Measurements from ENCODE around the gene CKAP5. TPM values are rescaled to one million over a fixed set of nuclear protein-coding genes. Genes with fewer than 3 reads are reported as not detected.
"Not testable (repeated sequence)": the region's sequence is repeated elsewhere in the genome, so short reads cannot be mapped to it uniquely, and the experiment has no call there.

The CKAP5 gene
- total RNA-seq, 1 donor from 2014 or later = 186 TPM

DNA sequence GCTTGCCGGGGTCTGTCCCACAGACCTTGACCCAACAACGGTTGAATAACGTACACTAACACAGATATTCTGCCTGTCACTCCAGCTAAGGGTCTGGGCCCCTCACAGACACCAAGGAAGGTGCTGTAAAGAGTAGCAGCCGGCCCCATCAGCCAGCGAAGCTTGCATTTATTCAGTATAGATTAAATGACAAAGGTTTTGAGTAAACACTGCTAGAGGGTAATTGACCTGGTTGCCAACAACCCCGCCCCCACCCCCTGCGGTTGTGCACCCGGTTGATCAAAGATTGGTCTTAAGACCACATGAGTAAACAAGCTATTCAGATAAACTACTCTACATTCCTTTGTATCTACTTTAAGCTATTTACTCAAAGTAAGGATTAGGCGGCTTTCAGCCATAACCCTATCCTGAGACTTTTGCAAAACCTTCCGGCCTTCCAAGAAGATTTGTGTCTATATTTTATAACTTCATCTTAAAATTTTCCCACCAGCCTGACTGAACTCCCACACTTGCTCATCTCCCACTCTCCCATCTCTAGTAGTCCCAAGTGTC, 4.8 kb upstream of the CKAP5 start:
- DNase-seq = no peak

DNA sequence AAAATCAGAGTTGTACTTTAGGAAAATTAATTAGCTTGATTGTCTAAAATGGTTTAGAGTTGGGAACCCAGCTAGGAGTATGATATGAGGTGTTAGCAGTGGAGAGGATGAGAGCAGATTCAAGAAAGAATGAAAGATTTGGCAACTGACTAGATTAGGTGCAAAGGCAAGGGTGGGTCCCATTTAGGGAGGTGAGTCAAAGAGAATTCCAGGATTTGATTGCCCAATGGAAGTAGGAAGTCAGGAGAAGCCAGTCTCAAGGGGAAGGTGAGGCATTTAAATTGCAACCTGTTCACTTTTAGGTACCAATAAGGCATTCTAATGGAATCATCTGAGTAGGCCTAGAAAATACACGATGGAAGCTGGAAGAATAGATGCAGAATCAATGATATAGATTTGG, 3.6 kb upstream of the CKAP5 start:
- no peak for DNase-seq

DNA sequence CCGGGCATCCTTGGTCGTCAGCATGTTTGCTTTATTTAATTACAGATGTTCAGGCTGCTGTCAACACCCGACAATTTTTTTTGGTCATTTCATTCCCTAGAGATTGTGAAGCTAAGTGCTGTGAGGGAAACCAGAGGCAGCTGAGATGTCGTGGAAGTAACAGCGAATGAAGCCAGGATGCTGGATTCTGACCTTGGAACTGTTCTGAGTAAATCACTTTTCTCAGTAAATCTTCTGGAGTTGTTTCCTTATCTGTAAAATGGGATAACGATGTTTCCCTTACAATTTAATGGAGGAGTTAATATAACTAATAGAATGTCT, 390 bp upstream of the CKAP5 start:
- DNase-seq = no peak

DNA sequence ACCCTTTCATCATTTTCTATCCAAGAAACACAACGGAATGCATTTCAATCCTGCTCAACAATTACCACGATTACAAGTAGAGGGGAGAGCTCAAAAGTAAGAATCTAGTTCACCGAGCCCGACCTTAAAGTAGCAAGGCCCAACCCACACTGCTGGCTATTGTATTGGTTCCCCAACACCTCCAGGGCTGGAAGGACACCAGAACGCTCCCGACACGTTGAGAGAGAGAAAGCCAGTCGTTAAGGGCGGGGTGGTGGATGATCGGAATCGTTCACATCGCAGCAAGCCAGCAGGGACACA, 690 bp downstream of the CKAP5 start:
- DNase-seq = no peak

DNA sequence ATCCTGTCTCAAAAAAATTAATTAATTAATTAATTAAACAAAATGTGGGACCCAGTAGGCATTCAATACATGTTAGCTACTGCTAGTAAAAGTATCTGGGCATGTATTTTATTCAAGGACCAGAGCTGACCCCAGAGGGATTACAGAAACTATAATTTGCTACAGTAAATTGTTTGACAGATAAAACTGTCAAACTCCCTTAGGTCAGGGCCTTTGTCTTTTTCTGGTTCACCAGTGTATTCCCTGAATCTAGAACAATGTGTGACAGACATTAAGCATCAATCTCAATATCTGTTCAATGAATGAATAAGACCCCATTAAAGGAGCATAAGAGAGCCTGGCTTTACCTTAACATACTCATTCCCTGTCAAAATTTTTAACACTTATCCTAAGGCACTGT, 6.0 kb downstream of the CKAP5 start:
- DNase-seq = no peak

DNA sequence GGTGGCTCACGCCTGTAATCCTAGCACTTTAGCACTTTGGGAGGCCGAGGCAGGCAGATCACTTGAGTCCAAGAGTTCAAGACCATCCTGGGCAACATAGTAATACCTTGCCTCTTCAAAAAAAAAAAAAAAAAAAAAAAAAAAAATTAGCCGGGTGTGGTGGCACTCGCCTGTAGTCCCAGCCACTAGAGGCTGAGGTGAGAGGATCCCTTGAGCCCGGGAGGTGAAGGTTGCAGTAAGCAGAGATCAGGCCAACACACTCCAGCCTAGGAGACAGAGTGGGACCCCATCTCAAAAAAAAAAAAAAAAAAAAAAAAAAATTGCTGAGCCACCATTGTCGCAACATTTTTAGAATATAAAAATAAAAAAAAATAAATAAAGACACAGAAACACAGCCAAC, 7.6 kb downstream of the CKAP5 start:
- no peak for DNase-seq

DNA sequence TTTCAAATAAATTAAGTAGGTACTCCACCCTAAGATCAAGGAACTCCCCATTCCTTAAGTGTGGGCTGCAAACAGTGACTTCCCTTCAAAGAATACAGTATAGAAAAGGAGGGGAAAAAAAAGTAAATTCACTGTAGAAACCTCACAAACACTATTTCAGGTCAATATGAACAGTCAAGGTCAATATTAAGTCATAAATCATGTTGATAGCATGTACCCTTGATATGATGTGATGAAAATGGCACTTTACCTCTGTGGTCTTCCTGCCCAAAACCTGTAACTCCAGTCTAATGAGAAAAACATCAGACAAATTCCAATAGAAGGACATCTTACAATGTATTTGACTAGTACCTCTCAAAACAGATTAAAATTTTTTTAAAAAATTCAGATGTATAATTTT, 8.2 kb downstream of the CKAP5 start:
- DNase-seq = no peak

DNA sequence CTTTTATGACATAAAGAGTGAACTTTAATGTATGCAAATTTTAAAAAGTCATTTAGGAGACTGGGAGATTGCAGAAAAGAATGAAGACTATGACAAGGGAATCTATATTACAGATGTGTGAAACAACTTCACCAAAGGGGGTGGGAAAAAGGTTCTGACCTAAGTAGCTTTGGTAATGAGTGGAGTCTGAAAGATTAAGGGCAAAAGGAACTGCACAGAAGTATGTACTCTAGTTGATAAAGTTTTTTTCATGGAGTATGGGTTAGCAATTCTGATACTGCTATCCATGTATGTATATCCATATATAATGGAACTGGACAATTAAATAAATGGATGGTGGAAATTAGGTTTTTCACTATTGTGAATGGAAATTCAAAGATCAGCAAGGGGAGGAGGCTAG, 9.2 kb downstream of the CKAP5 start:
- no peak for DNase-seq

DNA sequence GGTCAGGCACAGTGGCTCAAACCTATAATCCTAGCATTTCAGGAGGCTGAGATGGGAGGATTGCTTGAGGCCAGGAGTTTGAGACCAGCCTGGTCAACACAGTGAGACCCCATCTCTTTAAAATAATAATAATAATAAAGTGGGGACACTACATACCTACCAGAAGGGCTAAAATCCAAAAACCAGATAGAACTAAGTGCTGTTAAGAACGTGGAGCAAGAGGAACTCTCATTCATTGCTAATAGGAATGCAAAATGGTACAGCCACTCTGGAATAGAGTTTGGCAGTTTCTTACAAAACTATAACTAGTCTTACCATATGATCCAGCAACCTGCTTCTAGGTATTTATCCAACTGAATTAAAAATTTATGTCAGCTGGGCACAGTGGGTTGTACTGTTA, 9.6 kb downstream of the CKAP5 start:
- DNase-seq = no peak

DNA sequence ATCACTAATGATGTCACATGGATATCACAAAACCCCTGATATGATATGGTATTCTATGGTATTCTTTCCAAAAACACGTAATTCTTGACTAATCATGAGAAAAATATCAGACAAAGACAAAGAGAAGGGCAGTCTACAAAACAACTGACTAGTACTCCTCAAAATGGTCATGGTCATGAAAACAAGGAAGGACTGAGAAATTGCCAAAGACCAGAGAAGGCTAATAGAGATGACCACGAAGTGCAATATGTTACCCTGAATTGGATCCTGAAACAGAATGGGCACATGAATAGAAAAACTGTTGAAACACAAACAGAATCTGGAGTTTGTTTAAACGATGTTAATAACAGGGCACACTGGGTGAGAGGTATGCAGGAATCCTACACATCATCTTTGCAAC, 10.2 kb downstream of the CKAP5 start:
- no peak for DNase-seq

DNA sequence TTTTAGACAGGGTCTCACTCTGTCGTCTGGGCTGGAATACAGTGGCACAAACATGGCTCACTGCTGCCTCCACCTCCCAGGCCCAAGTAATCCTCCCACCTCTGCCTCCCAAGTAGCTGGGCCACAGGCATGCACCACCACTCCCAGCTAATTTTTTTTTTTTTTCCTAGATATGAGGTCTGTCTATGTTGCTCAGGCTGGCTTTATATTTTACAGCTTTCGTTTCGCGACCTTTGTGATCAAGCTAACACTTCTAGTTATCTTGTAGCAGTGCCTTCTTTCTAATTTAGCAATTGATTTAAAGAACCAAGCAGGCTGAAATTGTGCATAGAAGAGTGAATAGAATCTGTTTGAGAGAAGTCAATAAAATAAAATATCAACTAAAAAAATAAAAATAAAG, 11.3 kb downstream of the CKAP5 start:
- DNase-seq = no peak

DNA sequence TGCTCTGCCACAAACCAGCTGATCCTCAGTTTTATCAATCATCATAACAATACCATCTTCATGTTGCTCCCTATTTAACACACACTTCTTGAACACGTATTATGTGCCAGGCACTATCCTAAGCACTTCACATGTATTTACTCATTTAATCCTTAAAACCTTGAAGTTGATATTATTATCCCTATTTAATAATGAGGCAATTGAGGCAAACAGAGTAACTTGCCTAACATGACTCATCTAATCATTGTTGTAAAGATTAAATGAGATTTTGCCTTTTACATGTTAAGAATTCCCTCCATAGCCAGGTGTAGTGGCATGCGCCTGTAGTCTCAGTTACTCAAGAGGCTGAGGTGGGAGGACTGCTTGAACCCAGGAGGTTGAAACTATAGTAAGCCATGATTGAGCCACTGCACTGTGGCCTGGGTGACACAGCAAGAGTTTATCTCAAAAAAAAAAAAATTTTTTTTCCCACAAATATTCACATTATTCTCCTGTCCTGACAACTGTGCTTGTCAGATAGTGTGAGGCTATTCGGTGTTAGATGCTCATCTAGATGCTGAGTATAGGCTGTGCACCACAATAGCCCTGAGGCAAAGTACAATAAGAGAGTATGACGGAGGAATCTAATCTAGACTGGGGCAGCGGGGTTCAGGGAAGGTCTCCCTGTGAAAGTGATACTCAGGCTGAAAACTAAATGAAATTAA, 13.4 kb downstream of the CKAP5 start:
- DNase-seq = no peak

DNA sequence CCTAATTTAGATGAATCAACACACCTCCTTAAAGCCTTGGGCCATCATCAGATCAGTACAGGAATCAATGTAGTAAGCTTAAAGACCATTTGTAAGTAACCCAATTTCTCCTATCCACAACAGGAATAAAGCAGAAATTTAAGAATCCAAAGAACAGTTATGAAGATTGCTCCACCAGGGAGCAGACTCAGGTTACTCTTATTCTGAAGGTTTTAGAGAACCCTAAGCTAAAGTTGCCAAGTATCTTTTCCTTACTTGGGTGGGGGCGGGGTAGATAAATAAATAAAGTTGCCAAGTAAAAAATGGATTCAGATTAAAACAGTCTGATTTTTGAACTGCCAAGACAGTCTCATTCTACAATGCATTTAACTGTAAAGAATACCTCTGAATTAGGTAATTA, 18.1 kb downstream of the CKAP5 start:
- no peak for DNase-seq

DNA sequence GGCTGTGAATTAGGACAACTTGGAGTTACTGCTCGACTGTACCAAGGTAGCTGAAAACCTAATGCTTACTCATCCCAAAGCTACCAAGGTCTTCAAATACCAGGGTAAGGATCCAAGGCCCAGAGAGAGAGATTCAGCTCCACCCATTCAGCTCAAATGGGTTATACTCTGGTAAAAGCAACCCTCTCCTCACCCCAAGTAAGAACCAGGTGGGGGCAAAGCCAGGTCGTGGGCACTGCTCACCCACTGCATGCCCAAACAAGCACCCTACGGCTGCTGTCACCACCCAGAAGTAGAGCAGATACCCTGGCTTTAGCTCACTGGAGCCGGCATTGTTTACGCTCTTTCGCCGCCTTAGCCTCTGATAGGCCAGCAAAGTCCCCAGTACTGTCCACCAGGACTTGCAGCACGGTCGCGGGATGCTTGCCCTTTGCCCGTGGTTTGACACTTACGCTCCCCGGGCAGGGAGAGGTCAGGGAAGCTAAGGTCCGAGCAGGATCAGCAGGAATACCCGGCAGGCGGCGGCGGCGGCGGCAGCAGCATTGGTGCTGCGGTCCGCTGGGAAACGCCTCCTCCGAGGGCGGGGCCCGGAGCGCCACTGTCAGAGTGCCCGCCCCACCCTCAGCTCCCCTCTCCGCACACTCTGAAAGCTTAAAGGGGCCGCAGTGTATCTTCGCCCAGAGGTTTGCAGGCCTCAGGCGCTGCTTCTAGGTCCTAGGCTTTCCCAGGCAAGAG, 19.6 kb downstream of the CKAP5 start:
- DNase-seq = peak; percentile 77

DNA sequence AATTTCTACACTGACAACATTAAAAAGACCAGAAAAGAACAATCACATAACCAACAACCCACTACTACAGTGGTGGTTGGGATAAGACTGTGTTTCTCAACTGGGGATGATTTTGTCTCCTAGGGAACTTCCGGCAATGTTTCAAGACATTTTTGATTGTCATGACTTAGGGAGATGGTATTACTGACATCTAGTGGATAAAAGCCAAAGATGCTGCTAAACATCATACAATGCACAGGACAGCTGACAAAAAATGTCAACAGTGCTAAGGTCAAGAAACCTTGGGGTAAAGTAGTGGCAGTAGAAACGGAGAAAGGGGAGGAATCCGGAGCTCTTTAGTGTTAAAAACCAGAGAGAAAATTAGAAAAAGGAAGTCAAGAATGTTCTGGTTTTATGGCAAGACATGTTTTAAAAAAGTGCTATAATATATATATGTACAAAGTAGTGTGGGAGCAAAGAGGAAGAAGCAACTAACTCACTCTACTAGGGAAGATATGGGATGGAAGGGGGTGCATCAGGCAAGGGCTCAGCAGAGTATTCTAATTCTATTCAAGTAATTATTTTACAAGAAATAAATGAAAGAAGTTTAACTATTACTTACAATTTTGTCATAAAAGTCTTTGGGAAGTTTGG, 37.2 kb downstream of the CKAP5 start:
- DNase-seq = no peak

DNA sequence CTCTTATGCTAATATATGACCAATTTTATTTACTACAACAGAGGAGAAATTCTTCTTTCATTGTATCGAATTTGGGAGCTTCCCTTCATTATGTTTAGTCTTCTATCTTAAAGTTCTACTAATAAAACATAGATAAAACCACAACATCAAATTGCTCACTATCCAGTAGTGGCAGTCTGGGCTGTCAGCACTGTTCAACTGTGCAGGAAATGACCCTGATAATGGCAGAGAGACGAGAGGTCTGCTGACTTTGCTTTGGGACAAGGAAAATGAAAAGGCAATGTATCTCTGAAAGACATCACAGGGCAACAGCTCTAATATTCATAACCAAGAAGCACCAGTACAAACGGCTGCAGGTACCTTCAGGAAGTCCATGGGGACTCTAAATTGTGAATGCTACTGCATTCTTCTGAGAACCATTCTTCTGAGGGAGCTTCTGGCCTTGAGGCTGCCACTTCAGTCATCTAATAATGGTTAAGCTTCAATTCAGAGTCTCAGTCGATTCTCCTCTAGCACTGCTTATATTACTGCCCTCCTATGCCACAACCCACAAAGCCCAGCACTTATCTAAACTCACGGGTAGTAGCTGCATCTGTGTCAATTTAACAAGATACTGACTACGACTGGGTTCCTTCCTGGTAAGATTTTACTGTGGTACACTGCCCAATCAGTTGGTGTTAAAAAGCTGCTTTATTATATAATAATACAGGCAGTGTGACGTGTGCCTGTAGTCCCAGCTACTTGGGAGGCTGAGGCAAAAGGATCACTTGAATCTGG, 44.2 kb downstream of the CKAP5 start:
- DNase-seq = no peak

DNA sequence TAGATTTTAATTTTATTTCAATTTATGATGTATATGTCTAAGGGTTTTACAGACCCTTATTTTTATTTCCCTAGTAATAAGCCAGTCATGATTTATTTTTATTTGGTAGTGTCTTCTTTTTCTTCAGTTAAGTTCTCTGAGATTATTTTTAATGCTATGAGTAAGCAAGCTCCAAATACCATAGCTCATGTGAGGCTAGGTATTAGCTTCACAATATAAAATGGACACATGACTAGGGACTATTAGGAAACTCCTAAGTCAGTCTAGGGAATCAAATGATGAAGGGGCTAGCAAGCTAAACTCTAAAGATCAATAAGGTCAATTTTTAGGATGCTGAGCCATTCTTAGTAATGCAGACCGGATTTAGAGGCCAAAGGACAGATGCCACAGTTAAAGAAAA, 45.9 kb downstream of the CKAP5 start:
- no peak for DNase-seq

DNA sequence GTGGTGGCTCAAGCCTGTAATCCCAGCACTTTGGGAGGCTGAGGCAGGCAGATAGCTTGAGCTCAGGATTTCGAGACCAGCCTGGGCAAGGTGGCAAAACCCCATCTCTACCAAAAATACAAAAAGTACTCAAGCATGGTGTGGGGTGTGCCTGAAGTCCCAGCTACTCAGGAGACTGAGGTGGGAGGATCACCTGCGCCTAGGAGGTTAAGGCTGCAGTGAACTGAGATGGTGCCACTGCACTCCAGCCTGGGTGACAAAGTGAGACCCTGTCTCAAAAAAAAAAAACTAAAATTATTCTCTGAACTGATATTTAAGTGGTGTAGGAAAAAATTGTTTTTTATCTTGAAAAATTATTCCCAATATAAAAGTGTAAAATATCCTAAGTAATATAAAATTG, 46.4 kb downstream of the CKAP5 start:
- not testable (repeated sequence) for DNase-seq

DNA sequence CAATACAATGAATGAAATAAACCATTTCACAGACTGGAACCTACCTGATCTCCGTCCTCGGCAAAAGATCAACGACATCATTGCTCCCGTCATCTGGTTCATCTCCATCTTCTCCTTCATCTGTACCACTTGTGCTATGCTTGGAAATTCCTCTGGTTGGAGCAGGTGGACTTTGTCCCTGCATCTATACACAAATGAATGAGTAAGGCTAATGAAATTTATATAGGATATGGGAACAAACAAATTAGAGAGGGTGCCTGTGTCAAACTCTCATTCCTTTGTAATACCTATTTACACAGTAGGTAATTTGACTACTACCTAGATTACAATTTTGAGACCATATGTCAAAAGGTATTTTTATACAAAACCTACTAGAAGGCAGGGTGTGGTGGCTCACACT, 67.7 kb downstream of the CKAP5 start:
- DNase-seq = no peak

DNA sequence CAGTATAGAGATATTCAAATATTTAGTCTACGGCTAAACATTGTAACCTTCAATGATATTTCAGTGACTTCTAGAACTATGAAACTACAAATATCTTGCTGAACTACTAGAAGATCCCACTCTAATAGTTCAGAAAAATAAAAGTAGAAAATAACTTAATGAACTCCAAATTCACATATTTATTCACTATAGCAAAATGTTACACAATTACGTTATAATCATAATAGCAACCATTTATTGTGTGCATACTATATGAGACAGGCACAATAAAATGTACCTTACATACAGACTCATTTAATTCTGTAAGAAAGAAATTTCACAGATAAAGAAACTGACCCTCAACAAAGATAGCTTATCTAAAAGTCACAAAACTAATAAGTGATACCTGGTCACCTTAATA, 69.2 kb downstream of the CKAP5 start:
- DNase-seq = no peak

DNA sequence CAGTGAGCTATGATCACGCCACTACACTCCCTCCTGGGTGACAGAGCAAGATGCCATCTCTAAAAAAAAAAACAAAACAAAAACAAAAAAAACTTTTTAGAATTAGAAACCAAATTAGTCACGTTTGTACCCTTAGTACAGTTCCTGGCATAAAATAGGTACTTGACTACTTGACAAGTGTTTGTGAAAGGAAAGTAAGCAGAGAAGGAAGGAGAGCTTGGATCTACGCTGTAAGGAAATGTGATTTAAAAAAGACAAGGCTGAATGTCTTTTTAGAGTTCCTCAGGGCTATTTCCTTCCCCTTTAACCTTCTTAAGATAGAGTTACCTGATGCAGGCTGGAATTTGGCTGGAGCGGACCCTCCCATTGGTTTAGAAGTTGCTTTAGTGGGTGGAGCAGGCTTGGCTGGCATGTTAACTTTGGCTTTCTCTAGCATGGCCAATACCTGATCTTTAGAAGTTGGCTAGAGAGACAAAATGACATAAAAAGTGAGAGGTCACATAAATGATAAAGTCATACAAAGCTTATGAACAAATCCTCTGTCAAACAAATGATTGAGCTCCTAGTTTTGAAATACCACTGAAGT, 76.4 kb downstream of the CKAP5 start:
- no peak for DNase-seq

DNA sequence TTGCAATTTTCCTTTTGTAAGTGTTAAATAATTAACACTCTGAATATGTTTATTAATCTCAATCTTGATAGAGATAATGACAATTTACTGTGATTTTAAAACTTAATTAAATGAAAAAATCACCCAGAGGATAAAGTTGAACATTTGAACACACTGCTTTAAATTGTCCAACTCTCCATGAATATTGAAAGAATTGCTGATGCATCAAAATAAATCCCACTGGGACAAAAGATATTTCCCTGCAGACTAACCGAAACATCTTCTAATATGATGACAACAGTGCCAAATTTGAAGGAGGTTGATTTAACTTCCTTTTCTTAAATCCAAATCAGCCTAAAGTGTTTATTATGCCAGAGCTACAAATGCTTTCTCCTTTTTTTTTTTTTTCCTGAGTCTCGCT, 79.4 kb downstream of the CKAP5 start:
- no peak for DNase-seq

DNA sequence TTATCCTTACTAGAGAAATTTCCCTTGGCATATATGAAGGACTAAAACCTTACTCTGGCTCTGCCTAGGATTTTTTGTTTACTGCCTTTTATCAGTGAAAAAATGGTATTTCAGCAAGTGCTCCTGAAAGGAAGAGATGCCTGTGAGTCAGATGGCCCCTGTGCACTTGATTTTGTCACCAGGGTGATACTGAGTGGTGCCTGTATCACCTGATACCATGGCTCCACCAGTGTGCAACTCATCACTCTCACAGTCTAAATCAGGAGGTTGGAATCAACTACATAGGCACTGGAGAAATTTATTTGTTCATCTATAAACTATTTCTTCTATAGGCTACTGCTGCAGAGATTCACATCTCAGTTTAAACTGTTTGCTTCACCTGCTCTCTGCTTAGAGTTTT, 83.8 kb downstream of the CKAP5 start:
- DNase-seq = no peak

Measured in occipital lobe (tissue), 2 donors.